ENCODE measurements around the gene CWC27.

Gene CWC27, protein sequence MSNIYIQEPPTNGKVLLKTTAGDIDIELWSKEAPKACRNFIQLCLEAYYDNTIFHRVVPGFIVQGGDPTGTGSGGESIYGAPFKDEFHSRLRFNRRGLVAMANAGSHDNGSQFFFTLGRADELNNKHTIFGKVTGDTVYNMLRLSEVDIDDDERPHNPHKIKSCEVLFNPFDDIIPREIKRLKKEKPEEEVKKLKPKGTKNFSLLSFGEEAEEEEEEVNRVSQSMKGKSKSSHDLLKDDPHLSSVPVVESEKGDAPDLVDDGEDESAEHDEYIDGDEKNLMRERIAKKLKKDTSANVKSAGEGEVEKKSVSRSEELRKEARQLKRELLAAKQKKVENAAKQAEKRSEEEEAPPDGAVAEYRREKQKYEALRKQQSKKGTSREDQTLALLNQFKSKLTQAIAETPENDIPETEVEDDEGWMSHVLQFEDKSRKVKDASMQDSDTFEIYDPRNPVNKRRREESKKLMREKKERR

DNA sequence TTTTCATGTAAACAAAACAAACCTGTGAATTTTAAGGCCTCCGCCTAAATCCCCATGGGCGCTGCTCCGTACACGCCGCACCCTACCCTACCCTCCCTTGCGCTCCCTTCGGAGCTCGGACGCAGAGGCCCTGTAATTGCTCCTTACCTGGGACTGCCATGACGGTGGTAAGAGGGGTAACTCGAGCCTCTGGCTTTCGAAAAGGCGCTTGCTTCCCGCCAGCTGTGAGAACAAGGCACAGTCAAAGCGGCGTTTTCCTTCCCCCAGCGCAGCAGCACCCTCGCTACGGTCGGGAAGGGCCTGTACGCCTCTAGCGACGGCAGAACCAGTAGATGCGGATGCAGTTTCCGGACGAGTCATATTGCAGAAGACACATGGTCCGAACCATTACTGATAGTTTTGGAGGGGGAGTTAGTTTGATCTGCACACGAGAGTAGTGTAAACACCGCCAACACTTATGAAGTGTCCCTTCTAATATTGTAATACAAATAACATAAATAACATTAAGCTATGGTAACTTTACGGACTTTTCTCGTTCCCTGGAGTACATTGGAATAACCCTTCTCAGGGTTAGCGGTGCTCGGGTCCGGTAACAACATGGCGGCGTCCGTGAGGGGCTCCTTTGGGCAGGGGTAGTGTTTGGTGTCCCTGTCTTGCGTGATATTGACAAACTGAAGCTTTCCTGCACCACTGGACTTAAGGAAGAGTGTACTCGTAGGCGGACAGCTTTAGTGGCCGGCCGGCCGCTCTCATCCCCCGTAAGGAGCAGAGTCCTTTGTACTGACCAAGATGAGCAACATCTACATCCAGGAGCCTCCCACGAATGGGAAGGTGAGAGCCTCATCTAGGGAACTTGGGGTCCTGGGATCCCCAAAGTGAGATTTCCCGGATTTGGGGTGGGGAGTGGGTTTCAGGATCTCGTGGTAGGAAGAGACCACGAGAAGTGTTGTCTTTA is at the start of gene CWC27, which contains the start of gene SREK1IP1:
TSS of gene CWC27 (plus strand) at position 573 of the 955 bp plus-strand sequence. CDS start at position 790, 217 bp downstream.
TSS of gene SREK1IP1 (minus strand) at position 334 of the 955 bp plus-strand sequence. CDS start at position 160, 174 bp downstream.
- ATAC-seq = peak; percentile 98
- peak; percentile 81 for DNase-seq

DNA sequence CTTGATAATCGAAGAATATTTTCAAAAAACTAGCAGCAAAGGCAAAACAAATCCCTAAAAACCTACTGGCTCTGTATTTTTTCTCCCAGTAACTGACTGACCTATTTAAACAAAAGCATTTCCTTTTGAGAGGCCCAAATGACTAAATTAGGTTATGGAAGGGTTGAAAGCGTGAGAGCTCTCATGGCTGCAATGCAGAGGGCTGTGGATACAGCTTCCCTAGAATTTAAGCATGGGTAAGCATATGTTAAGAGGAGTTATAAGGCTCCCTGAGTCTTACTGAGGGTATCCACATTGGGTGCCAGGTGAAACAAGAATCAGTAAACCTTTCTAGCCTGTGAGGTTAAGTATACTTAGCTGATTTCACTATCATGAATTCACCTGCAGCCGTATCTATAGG is 46.1 kb upstream of the CWC27 start:
- no peak for ATAC-seq

DNA sequence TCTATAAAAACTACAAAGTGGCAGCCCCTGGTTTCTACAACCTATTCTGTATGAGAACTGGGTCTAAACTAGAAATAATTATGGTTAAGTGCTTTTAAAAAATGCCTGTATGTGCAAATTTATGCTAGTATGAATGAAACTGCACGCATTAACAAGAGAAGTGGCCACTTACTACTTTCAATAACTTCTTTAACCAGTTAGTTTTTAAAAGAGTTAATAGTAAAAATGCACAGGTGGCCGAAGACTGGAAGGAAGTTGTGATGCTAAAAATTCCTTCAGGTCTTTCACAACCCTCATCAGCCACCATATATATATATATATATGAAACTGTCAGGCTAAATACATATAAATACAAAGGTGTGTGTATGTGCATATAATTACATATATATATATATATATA is 41.6 kb upstream of the CWC27 start:
- ATAC-seq (no peak), DNase-seq (no peak)

More for the DNA sequence above, 46.1 kb upstream of the CWC27 start:
- no peak for DNase-seq

DNA sequence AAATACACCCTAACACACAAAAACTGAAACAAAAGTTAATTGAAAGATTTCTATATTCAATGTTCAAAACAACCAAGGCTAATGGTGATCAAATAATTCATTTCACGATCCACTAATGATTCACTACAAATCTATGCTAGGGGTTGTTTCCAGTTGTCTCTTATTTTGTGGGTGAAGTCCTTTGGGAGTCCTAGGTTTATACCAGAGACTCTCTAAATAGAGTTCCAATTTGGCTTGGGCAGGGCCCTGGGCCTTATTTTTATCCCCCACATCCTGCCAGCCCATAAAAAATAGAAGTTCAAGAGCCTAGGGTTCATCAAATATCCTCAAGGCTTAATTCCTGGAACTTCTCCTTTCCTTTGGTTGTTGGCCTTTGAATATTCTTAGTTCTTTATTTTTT is 26.3 kb upstream of the CWC27 start:
- ATAC-seq (no peak), DNase-seq (no peak)

GRCh38 chr5:64742821-64743220 is 25.9 kb upstream of the CWC27 start:
- ATAC-seq = no peak
- DNase-seq = no peak

- ATAC-seq = no peak
Measured at GRCh38 chr5:64744914-64745313, 23.8 kb upstream of the CWC27 start.

DNA sequence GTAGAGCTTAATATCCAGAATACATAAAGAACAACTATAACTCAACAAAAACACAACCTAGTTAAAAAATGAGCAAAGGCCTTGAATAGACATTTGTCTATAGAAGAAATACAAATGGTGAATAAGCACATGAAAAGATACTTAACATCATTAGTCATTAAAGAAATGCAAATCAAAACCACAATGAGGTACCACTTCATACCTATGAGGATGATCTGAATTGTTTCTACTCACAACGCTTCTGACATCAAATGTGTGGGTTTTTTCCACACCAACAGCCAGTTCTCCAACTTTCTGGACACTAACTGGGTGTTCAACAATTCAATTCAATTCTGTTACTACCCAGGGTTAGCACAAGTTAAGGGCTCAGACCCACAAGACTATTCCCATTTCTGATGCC is 22.3 kb upstream of the CWC27 start:
- DNase-seq = no peak
- no peak for ATAC-seq

More at GRCh38 chr5:64744914-64745313, 23.8 kb upstream of the CWC27 start:
- no peak for DNase-seq

GRCh38 chr5:64749385-64749784 is 19.3 kb upstream of the CWC27 start:
- ATAC-seq (no peak), DNase-seq (no peak)

- DNase-seq = no peak
- ATAC-seq = no peak
Measured at GRCh38 chr5:64754066-64754465, 14.7 kb upstream of the CWC27 start.

GRCh38 chr5:64758901-64759300 is 9.8 kb upstream of the CWC27 start:
- no peak for DNase-seq

GRCh38 chr5:64759960-64760660 is 8.6 kb upstream of the CWC27 start:
- ATAC-seq (no peak), DNase-seq (no peak)

More at GRCh38 chr5:64758901-64759300, 9.8 kb upstream of the CWC27 start:
- no peak for ATAC-seq

- ATAC-seq (no peak), DNase-seq (no peak)
Measured at GRCh38 chr5:64763948-64764503, 4.7 kb upstream of the CWC27 start.

- ATAC-seq = no peak
- no peak for DNase-seq
Measured at GRCh38 chr5:64765804-64766504, 2.8 kb upstream of the CWC27 start.

- ATAC-seq (no peak), DNase-seq (no peak)
Measured at GRCh38 chr5:64766941-64767340, 1.8 kb upstream of the CWC27 start.

DNA sequence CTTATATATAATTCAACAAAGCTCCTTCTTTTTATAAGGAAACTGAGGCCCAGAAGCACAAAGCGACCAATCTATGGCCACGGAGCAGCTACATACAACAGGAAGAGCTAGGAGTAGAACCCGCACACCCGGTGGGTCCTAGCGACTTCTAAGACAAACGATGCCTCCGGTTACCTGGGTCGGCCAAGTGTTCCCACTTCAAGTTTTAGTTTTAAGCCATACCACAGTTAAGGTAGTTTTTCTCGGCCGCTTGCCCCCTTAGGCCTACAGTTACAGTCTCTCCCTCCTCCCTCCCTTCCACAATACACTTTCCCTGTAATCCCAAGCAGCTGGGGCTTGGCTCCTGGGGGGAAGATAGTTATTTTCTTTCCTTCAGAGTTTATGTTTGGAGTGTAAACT is 772 bp upstream of the CWC27 start:
- DNase-seq (peak; percentile 22), ATAC-seq (no peak)

GRCh38 chr5:64769855-64770254 is 1.1 kb downstream of the CWC27 start:
- no peak for DNase-seq
- no peak for ATAC-seq

GRCh38 chr5:64771736-64772135 is 3.0 kb downstream of the CWC27 start:
- no peak for ATAC-seq

GRCh38 chr5:64773533-64773932 is 4.8 kb downstream of the CWC27 start:
- ATAC-seq (no peak), DNase-seq (no peak)

More at GRCh38 chr5:64771736-64772135, 3.0 kb downstream of the CWC27 start:
- DNase-seq = no peak

- ATAC-seq = no peak
- no peak for DNase-seq
Measured at GRCh38 chr5:64775291-64775690, 6.6 kb downstream of the CWC27 start.

GRCh38 chr5:64784451-64785025 is 15.8 kb downstream of the CWC27 start:
- peak; percentile 71 for ATAC-seq
- DNase-seq = peak; percentile 76

- DNase-seq (no peak), ATAC-seq (no peak)
Measured at GRCh38 chr5:64786372-64786771, 17.6 kb downstream of the CWC27 start.

Measured in stimulated activated naive CD8-positive, alpha-beta T cell treated with anti-CD3 and anti-CD28 coated beads, Interleukin-15, Interleukin-2, amounts not matched to agents 100 U/mL and 50 U/mL, for 24 hours (primary cell).